Activated CD4-positive, alpha-beta T cell treated with anti-CD3 and anti-CD28 coated beads, Interleukin-2, amount 50 U/mL, for 1 hour (primary cell): Measurements from ENCODE around the gene BMP8A.
"Not testable (repeated sequence)": the region's sequence is repeated elsewhere in the genome, so short reads cannot be mapped to it uniquely, and the experiment has no call there.

ENCODE experiments used
- DNase-seq: peaks from one replicate; pipeline ENCODE4 v3.0.0-alpha.2; 2020

The BMP8A gene

DNA sequence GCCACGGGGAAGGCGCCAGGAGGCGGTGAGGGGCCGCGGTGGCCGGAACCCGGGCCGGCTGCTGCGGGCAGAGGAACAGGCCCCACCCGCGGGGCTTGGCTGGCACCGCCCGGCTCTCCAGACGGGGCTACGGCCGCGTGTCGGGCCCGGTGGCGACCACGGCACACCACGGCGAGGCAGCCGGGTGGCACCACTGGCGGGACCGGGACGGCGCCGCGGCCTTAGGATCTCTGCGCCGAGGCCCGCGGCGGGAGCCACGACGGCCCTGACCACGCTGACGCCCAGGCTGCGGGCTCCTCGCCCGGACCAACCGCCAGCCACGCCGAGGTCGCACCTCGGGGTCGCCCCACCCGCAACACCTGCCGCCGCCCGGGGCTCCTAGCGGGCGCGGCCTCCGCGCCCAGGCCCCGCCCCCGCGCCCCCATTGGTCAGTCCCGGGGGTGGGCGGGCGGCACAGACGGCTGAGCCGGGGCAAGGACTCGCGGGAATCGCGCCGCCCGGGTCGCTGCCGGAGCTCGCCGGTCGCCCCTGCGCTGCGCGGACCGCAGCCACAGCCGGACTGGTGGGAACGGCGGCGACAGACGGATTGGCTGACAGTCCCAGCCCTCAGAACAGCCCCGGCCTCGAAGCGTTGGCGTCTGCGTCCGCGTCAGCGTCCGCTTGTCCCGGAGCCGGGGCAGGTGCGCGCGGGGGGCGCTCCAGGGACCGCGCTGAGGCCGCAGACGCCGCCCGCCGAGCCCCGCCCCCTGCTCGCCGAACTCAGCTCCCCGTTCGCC is at the start of gene BMP8A:
TSS of gene BMP8A (plus strand) at position 491 of the 776 bp plus-strand sequence. CDS start 356 bp downstream, outside the sequence.
- DNase-seq = peak; percentile 75

GRCh38 chr1:39441797-39442196 is 49.6 kb upstream of the BMP8A start:
- DNase-seq = no peak

GRCh38 chr1:39445573-39445972 is 45.9 kb upstream of the BMP8A start:
- DNase-seq = no peak

GRCh38 chr1:39446986-39447567 is 44.4 kb upstream of the BMP8A start:
- no peak for DNase-seq

DNA sequence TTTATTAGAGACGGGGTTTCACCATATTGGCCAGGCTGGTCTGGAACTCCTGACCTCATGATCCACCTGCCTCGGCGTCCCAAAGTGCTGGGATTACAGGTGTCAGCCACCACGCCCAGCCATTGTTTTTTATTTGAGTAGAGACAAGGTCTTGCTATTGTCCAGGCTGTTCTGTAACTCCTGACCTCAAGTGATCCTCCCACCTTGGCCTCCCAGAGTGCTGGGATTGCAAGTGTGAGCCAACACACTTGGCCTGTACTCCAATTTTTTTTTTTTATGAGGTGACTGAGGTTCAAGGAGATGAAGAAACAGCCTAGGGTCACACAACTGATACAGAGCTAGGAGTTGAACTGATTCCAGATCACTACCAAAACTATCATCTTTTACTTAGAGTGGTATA is 41.4 kb upstream of the BMP8A start:
- not testable (repeated sequence) for DNase-seq

GRCh38 chr1:39450956-39451606 is 40.4 kb upstream of the BMP8A start:
- DNase-seq = no peak

DNA sequence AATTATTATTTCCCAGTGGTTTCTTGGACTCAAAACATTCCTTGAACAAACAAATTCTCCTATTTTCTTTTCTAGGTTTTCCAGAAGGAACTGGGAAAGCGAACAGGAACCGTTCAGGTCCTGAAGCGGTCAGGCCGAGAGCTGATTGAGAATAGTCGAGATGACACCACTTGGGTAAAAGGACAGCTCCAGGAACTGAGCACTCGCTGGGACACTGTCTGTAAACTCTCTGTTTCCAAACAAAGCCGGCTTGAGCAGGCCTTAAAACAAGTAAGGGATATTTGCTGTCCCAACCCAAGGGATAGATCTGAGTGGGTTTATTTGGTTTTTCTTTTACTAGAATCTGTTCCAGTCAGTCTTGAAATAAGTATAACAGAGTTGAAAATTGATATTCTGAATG is 39.4 kb upstream of the BMP8A start:
- no peak for DNase-seq

- DNase-seq = no peak
These were observed 38.9 kb upstream of the BMP8A start for GRCh38 chr1:39452540-39452939.

- DNase-seq = no peak
These were observed 37.8 kb upstream of the BMP8A start for GRCh38 chr1:39453603-39454002.

- no peak for DNase-seq
These were observed 32.4 kb upstream of the BMP8A start for GRCh38 chr1:39458991-39459390.

DNA sequence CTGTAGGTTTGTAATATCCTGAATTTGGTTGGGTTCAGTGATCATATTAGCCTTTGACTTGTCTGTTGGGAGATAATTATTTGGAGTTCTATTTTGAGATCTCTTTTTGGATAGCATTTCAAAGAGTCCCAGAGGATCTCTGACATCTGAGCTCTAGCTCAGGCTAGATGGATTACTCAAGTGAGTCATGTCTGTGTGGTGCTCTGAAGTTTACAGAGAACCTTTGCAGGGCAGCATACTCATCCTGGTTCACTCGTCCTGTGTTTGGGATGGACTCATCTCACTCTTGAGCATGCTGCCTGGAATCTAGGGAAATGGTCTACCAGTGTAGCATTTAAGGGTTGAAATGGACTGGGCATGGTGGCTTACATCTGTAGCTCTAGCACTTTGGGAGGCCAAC is 29.4 kb upstream of the BMP8A start:
- DNase-seq = no peak

- no peak for DNase-seq
These were observed 24.9 kb upstream of the BMP8A start for GRCh38 chr1:39466413-39467107.

- DNase-seq = not testable (repeated sequence)
These were observed 24.2 kb upstream of the BMP8A start for GRCh38 chr1:39467108-39467720.

- DNase-seq = no peak
These were observed 22.3 kb upstream of the BMP8A start for GRCh38 chr1:39469150-39469549.

DNA sequence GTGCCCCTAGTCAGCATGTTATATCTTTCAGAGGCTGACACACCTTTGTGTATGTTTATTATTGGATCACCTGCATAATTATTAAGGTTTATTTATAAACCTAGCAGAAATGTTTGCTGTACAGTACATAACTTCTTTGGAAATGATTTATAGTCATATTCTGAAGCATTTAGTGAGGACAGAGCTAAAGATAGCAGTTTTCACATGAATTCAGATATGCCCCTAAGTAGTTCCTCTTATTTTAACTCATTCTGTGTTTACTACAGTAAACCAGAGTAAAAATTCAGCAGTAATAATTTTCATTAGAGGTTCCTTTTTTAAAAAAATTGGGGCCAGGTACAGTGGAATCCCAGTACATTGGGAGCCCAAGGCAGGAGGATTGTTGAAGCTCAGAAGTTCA is 21.4 kb upstream of the BMP8A start:
- no peak for DNase-seq

GRCh38 chr1:39472826-39473225 is 18.6 kb upstream of the BMP8A start:
- DNase-seq = no peak

- no peak for DNase-seq
These were observed 18.1 kb upstream of the BMP8A start for GRCh38 chr1:39473324-39473723.

- DNase-seq = no peak
These were observed 16.6 kb upstream of the BMP8A start for GRCh38 chr1:39474810-39475209.

DNA sequence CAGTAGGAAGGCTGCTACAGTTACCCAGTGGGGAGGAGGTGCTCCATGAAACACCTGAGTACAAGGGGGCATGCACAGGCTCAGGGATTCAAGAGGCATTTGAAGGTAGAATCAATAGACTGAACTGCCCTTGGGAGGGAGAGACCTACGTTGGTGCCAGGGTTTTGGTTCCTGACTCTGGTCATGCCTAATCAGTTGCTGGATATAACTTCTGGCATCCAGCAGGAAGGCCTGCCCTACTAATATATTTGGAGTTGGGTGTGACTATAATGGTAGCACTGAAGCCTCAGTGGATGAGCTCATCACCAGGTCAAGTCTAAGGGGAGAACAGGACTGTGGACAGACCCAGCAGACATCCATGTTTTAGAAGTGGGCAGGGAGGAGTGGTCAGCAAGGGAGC is 15.9 kb upstream of the BMP8A start:
- not testable (repeated sequence) for DNase-seq

DNA sequence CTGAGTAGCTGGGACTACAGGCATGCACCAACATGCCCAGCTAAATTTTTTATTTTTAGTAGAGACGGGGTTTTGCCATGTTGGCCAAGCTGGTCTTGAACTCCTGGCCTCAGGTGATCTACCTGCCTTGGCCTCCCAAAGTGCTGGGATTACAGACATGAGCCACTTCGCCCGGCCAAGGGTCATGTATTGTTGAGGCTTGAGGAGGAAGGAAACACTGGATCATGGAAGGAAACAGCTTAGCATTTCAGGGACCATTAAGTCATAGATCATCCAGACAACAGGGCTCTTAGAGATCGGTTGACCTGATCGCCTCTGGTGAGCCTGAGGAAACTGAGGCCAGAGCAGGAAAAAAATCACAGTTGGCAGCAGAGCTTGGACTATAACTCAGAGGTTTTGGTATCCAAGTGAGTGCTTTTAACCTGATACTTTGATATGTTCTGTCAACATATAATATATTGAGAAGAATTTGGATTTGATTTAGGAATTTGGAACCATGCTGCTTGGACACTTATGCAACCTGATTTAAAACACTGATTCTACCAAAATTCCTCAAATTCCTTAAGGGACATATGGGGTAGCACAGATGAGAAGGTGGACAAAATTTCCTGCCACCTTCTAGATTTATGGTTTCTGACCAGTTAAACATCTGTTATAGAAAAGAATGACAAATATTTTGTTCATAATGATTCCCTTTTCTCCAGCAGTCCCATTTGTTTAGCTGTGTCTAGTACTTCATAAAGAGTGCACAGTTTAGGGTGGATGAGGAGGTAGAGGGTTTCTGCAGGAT is 13.1 kb upstream of the BMP8A start:
- no peak for DNase-seq

- DNase-seq = no peak
These were observed 10.1 kb upstream of the BMP8A start for GRCh38 chr1:39481289-39481688.

DNA sequence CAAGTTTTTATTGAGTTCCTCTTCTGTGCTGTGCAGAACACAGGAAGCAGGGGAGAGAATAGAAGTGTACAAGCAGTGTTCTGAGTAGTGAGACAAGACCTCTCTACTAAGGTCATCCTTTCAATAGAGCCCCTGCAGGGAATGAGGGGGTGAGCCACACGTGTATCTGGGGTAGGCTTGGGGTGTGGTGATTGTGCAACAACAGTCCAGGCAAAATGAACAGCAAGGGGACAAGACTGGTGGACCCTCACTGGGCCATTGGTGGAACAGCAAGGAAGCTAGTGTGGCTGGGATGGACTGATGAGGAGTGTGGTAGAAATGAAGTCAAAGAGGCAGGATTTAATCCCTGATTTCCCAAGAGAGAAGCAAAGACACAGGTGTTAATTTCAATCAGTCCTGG is 8.2 kb upstream of the BMP8A start:
- DNase-seq = no peak
